Posterior cingulate gyrus (tissue), 11 donors: ENCODE measurements around the gene PNMA6E.
"Not testable (repeated sequence)": the region's sequence is repeated elsewhere in the genome, so short reads cannot be mapped to it uniquely, and the experiment has no call there.

Experiments used
- DNase-seq, 10 donors: peaks; one replicate each; pipeline versions ENCODE4 v3.0.0 to v3.0.0-alpha.2; 2020 to 2021; ENCODE audit warnings: mixed read lengths in 3 of 10
- intact Hi-C: fragments of 100-400 bp; cut with DNase I; formaldehyde crosslinking; loops from one replicate; pipeline ENCODE4 v1.15.1; 2023

PNMA6E gene

GRCh38 chrX:153388722-153389459 lies 12.3 kb downstream of the PNMA6E start:
- DNase-seq, result no peak
- intact Hi-C loops, result no loop called here

- DNase-seq, result peak in 1 of 10 donors; percentile 62
- intact Hi-C loops, result no loop called here
Measured at GRCh38 chrX:153387987-153388721, 13.0 kb downstream of the PNMA6E start.

GRCh38 chrX:153387345-153387744 lies 13.8 kb downstream of the PNMA6E start:
- peak in 2 of 10 donors; percentile 58 to 76 for DNase-seq
- intact Hi-C loops, result no loop called here

GRCh38 chrX:153386097-153386496 lies 15.1 kb downstream of the PNMA6E start:
- intact Hi-C loops, result no loop called here
- no peak for DNase-seq

GRCh38 chrX:153384973-153385372 lies 16.2 kb downstream of the PNMA6E start:
- DNase-seq, intact Hi-C loops: not testable (repeated sequence)

GRCh38 chrX:153384390-153384789 lies 16.8 kb downstream of the PNMA6E start:
- no peak for DNase-seq
- intact Hi-C loops, result no loop called here

- DNase-seq, result no peak
- intact Hi-C loops, result no loop called here
Measured at GRCh38 chrX:153382563-153383482, 18.3 kb downstream of the PNMA6E start.

GRCh38 chrX:153381684-153382532 lies 19.2 kb downstream of the PNMA6E start:
- peak in 5 of 10 donors; percentile 7 to 88 (median 28) for DNase-seq
- intact Hi-C loops, result no loop called here

GRCh38 chrX:153380691-153381090 lies 20.5 kb downstream of the PNMA6E start:
- intact Hi-C loops, result no loop called here
- peak in 1 of 10 donors; percentile 69 for DNase-seq

GRCh38 chrX:153379971-153380581 lies 21.1 kb downstream of the PNMA6E start:
- intact Hi-C loops, result no loop called here
- DNase-seq, result peak in 1 of 10 donors; percentile 73

GRCh38 chrX:153379508-153379907 lies 21.6 kb downstream of the PNMA6E start:
- intact Hi-C loops, result no loop called here
- peak in 1 of 10 donors; percentile 78 for DNase-seq

GRCh38 chrX:153378607-153379006 lies 22.5 kb downstream of the PNMA6E start:
- DNase-seq, result peak in 1 of 10 donors; percentile 70
- intact Hi-C loops, result no loop called here

- intact Hi-C loops, result no loop called here
Measured at GRCh38 chrX:153377727-153378126, 23.4 kb downstream of the PNMA6E start.

GRCh38 chrX:153375571-153375970 lies 25.6 kb downstream of the PNMA6E start:
- intact Hi-C loops, result no loop called here
- DNase-seq, result peak in 1 of 10 donors; percentile 70

More at GRCh38 chrX:153377727-153378126, 23.4 kb downstream of the PNMA6E start:
- DNase-seq, result no peak

- intact Hi-C loops, result no loop called here
- no peak for DNase-seq
Measured at GRCh38 chrX:153374426-153374825, 26.7 kb downstream of the PNMA6E start.

- DNase-seq, result no peak
- intact Hi-C loops, result no loop called here
Measured at GRCh38 chrX:153372949-153373348, 28.2 kb downstream of the PNMA6E start.

- intact Hi-C loops, result no loop called here
Measured at GRCh38 chrX:153371256-153371655, 29.9 kb downstream of the PNMA6E start.

GRCh38 chrX:153370293-153371055 lies 30.7 kb downstream of the PNMA6E start:
- no peak for DNase-seq
- intact Hi-C loops, result no loop called here

More at GRCh38 chrX:153371256-153371655, 29.9 kb downstream of the PNMA6E start:
- DNase-seq, result no peak
